Measurements from ENCODE around the gene TYK2. TPM values are rescaled to one million over a fixed set of nuclear protein-coding genes. Genes with fewer than 3 reads are reported as not detected.

The TYK2 gene
- 10 to 100 TPM; 26.1 to 67.7 (median 48.5) TPM for polyA plus RNA-seq (ENCODE audit: low read depth in 6 of 6)

DNA sequence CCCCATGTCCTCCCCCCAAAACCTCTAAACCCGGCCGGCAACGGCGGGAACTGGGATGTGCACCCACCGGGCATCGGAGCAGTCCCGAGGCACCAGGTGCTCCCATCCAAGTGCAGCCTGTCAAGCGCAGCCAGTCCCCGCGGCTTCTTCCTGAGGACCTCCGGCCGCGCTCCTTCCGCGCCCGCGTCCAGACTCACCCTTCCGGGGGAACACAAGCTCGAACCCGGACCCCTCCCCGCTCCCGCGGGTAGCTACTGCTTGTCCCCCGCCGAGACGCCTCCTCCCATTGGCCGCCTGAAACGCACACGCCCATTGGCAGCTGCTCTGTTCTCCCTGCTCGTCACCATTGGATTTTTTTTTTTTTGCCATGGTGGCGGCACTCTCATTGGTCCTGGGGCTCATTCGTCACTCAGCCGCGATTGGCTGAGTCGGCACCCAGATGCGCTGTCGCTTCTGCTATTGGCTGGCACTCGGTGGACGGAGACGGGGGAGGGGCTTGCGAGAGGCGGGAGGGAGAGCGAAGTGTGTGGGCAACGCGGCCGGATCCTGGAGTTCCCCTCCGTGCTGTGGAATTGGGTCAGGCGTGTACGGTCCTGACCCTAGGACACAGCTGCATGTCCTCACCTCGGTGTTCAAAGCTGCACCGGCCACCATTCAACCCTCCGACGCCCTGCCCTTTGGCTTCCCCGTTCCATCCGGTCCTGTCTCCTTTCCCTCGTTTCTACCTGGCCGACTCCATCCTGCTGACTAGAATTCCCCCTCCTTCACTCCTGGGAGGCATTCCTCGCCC lies at the start of gene TYK2:
TSS of gene TYK2 (minus strand) at position 260 of the 790 bp plus-strand sequence. CDS start 2,166 bp downstream, outside the sequence.
- peak; percentile 96 for DNase-seq
- Mint-ChIP-seq H3K27me3 (no peaks in the 10 kb centered on the region), H3K4me3 (peak within 1 kb of the TSS; percentile 86 to 99 (median 96)), H3K4me1 (peaks cover 23 to 27% (median 23%) of the 10 kb centered on the region in 3 donors), H3K9me3 (no peaks in the 10 kb centered on the region), H3K27ac (peak within 1 kb of the TSS; percentile 78 to 99 (median 96)), H3K36me3 (peaks cover 0 to 8% of the 10 kb centered on the region in 2 donors)
- ATAC-seq (ENCODE audit: low read depth in 2 of 2): peak; percentile 97

GRCh38 chr19:10428996-10429381 lies 48.6 kb upstream of the TYK2 start:
- Mint-ChIP-seq H3K36me3 (peaks cover 0 to 19% of the 10 kb centered on the region in 2 donors), H3K9me3 (peaks cover 0 to 4% (median 2%) of the 10 kb centered on the region in 7 donors), H3K4me1 (peaks cover 54 to 75% (median 69%) of the 10 kb centered on the region in 3 donors), H3K27ac (peak overlapping the region; percentile 98 to 100 (median 99)), H3K4me3 (peak overlapping the region in 7 of 8 donors; percentile 9 to 89 (median 84)), H3K27me3 (peaks cover 16 to 39% (median 22%) of the 10 kb centered on the region in 3 donors)
- ATAC-seq (ENCODE audit: low read depth in 2 of 2) (no peak), DNase-seq (no peak)

GRCh38 chr19:10427169-10427568 lies 46.8 kb upstream of the TYK2 start:
- Mint-ChIP-seq H3K4me3 (peak overlapping the region in 6 of 8 donors; percentile 7 to 88 (median 50)), H3K27ac (peak overlapping the region; percentile 14 to 100 (median 99)), H3K36me3 (peaks cover 0 to 19% of the 10 kb centered on the region in 2 donors), H3K9me3 (peaks cover 0 to 4% (median 2%) of the 10 kb centered on the region in 7 donors), H3K4me1 (peaks cover 60 to 79% (median 76%) of the 10 kb centered on the region in 3 donors), H3K27me3 (peaks cover 26 to 44% (median 30%) of the 10 kb centered on the region in 3 donors)
- ATAC-seq (ENCODE audit: low read depth in 2 of 2): no peak
- DNase-seq: no peak

DNA sequence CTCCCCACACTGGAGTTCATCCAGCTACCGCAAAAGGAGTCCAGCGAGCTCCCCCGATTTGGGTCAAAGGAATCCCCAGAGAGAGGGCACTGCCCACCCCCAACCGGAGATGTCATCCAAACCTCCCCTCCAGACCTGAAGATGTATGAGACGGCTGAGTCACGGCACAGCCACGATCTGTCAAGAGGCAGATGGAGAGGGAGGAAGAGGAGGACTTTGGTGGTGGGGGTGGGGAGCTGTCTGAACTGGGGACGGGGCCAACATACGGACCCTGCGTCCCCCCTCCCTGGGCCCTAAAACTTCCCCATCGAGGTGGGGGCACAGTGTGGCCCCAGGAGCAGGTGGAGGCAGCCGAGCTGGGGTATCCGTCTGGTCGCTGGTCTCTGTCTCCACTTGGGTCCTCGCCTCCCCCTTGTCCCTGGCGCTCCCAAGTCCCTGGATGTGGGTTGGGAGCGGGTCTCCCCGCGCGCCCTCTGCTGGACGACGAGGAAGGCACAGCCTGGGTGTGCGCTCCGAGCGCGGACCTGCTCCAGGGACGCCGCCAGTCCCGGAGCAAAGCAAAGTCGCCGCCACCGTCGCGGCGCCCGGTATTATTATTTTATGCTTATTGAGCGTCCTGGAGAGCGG lies 43.8 kb upstream of the TYK2 start:
- peaks cover 59 to 78% (median 75%) of the 10 kb centered on the region in 3 donors for H3K4me1 Mint-ChIP-seq
- H3K27me3 Mint-ChIP-seq: peaks cover 33 to 48% (median 36%) of the 10 kb centered on the region in 3 donors
- H3K9me3 Mint-ChIP-seq: peaks cover 0 to 7% (median 3%) of the 10 kb centered on the region in 7 donors

GRCh38 chr19:10422846-10423245 lies 42.5 kb upstream of the TYK2 start:
- no peak for DNase-seq
- Mint-ChIP-seq H3K9me3 (peaks cover 0 to 3% (median 0%) of the 10 kb centered on the region in 7 donors), H3K27ac (peak overlapping the region in 3 of 6 donors; percentile 98 to 100 (median 99)), H3K27me3 (peaks cover 35 to 52% (median 43%) of the 10 kb centered on the region in 3 donors), H3K36me3 (peaks cover 6 to 8% of the 10 kb centered on the region in 2 donors), H3K4me1 (peaks cover 53 to 76% (median 75%) of the 10 kb centered on the region in 3 donors), H3K4me3 (peak overlapping the region in 1 of 8 donors; percentile 29)
- ATAC-seq (ENCODE audit: low read depth in 2 of 2): no peak

More for the DNA sequence above, 43.8 kb upstream of the TYK2 start:
- Mint-ChIP-seq H3K4me3 (peak overlapping the region; percentile 70 to 94 (median 80)), H3K27ac (peak overlapping the region; percentile 97 to 100 (median 98)), H3K36me3 (peaks cover 6 to 15% of the 10 kb centered on the region in 2 donors)
- no peak for ATAC-seq (ENCODE audit: low read depth in 2 of 2)
- DNase-seq: no peak

DNA sequence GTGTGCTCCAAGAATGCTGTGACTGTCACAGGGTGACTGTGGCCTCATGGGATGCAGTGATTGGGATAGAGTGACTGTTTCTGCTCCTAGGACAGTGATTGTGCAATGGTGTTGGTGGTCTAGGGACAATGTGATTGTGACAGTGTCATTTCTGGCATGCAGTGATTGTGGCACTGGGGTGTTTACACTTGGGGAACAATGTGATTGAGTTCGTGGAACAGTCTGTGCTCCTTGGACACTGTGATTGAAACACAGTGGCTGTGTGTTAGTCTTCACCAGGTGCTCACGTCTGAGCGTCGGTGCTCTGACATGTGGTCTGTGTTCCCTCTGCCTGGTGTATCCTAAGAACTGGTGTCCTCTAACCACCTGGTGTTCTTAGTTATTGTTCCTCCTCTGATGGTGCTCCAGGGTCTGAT lies 41.7 kb upstream of the TYK2 start:
- H3K27ac Mint-ChIP-seq: peak overlapping the region in 4 of 6 donors; percentile 31 to 95 (median 87)
- H3K4me1 Mint-ChIP-seq: peaks cover 46 to 70% (median 70%) of the 10 kb centered on the region in 3 donors
- peaks cover 0 to 3% (median 0%) of the 10 kb centered on the region in 7 donors for H3K9me3 Mint-ChIP-seq
- peaks cover 6 to 8% of the 10 kb centered on the region in 2 donors for H3K36me3 Mint-ChIP-seq
- DNase-seq (no peak), ATAC-seq (ENCODE audit: low read depth in 2 of 2) (no peak)
- H3K27me3 Mint-ChIP-seq: peaks cover 35 to 56% (median 43%) of the 10 kb centered on the region in 3 donors
- peak overlapping the region in 6 of 8 donors; percentile 13 to 85 (median 65) for H3K4me3 Mint-ChIP-seq

DNA sequence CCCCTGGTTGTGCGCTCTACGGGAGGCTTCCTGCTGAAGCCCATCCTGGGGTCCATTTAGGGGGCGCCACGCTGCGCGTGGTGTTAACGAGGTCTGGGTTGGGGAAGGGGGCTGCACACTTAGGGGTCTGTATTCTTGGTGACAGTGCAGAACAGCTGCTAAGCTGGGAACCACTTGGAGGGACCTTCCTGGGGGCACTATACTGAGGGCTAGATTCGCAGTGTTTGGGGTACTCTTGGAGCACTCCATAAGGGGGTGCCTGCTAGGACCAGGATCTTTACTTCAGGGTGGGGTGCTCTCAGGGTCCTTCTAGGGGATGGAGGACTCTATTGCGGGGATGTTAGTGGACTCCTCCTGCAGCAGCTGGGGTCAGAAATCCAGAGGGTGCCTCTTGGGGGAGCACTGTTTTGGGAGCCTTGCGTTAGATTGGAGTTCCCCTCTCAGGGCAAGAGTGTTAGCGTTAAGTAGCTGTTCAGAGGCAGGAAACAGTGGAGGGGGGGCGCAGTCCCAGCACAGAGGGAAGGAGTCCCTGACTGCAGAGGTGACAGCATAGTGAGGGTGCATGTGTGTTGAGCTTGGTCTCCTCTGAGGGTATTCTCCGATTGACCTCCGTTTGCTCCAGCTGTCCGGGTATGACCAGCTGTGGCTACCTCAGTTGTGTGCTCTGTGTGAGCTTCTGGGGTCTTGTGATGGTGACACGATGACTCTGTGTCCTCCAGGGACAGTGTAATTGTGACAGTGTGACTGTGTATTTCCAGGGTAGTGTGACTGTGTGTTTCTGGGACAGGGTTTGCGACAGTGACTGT lies 41.1 kb upstream of the TYK2 start:
- DNase-seq (no peak), ATAC-seq (ENCODE audit: low read depth in 2 of 2) (no peak)
- Mint-ChIP-seq H3K4me3 (peak overlapping the region in 7 of 8 donors; percentile 46 to 86 (median 75)), H3K36me3 (peaks cover 6 to 8% of the 10 kb centered on the region in 2 donors), H3K4me1 (peaks cover 50 to 73% (median 70%) of the 10 kb centered on the region in 3 donors), H3K27ac (peak overlapping the region; percentile 84 to 95 (median 88)), H3K9me3 (peaks cover 0 to 4% (median 0%) of the 10 kb centered on the region in 7 donors), H3K27me3 (peaks cover 40 to 63% (median 43%) of the 10 kb centered on the region in 3 donors)

- peaks cover 0 to 4% (median 0%) of the 10 kb centered on the region in 7 donors for H3K9me3 Mint-ChIP-seq
- H3K4me3 Mint-ChIP-seq: peak within 1 kb of the TSS; percentile 73 to 91 (median 80)
- peaks cover 52 to 79% (median 70%) of the 10 kb centered on the region in 3 donors for H3K4me1 Mint-ChIP-seq
- peaks cover 41 to 64% (median 43%) of the 10 kb centered on the region in 3 donors for H3K27me3 Mint-ChIP-seq
- H3K27ac Mint-ChIP-seq: peak within 1 kb of the TSS; percentile 84 to 98 (median 91)
- DNase-seq: peak; percentile 66
- peak in 1 of 2 donors; percentile 4 for ATAC-seq (ENCODE audit: low read depth in 2 of 2)
- H3K36me3 Mint-ChIP-seq: peaks cover 6 to 8% of the 10 kb centered on the region in 2 donors
Observed at GRCh38 chr19:10420444-10421239, 40.3 kb upstream of the TYK2 start, which contains the start of gene PDE4A. Gene PDE4A, plus strand, starts transcription at chr19:10420538. Its CDS starts 227 bp downstream, at chr19:10420765.

GRCh38 chr19:10419646-10420443 lies 39.5 kb upstream of the TYK2 start:
- Mint-ChIP-seq H3K9me3 (peaks cover 0 to 5% (median 0%) of the 10 kb centered on the region in 7 donors), H3K27me3 (peaks cover 41 to 64% (median 43%) of the 10 kb centered on the region in 3 donors), H3K4me3 (peak overlapping the region; percentile 73 to 91 (median 80)), H3K36me3 (peaks cover 6 to 8% of the 10 kb centered on the region in 2 donors), H3K27ac (peak overlapping the region; percentile 83 to 98 (median 91)), H3K4me1 (peaks cover 47 to 76% (median 69%) of the 10 kb centered on the region in 3 donors)
- ATAC-seq (ENCODE audit: low read depth in 2 of 2) (peak; percentile 23 to 31), DNase-seq (peak; percentile 78)

GRCh38 chr19:10419200-10419645 lies 38.9 kb upstream of the TYK2 start:
- DNase-seq (no peak), ATAC-seq (ENCODE audit: low read depth in 2 of 2) (no peak)
- H3K36me3 Mint-ChIP-seq: peaks cover 6 to 8% of the 10 kb centered on the region in 2 donors
- H3K4me3 Mint-ChIP-seq: peak overlapping the region; percentile 73 to 91 (median 80)
- peaks cover 0 to 5% (median 0%) of the 10 kb centered on the region in 7 donors for H3K9me3 Mint-ChIP-seq
- peaks cover 47 to 70% (median 67%) of the 10 kb centered on the region in 3 donors for H3K4me1 Mint-ChIP-seq
- H3K27me3 Mint-ChIP-seq: peaks cover 41 to 61% (median 43%) of the 10 kb centered on the region in 3 donors
- H3K27ac Mint-ChIP-seq: peak overlapping the region; percentile 83 to 98 (median 91)
